Ovary (tissue), 9 donors: Measurements from ENCODE around the gene EPM2AIP1. TPM values are rescaled to one million over a fixed set of nuclear protein-coding genes. Genes with fewer than 3 reads are reported as not detected.
"Not testable (repeated sequence)": the region's sequence is repeated elsewhere in the genome, so short reads cannot be mapped to it uniquely, and the experiment has no call there.

Source experiments
- DNase-seq, 5 donors: peaks; one replicate each; pipeline ENCODE4 v3.0.0-alpha.2; 2019 to 2020
- H3K27ac ChIP-seq, 2 donors: fragments of 200-600 bp; one replicate each; pipeline versions ENCODE4 v1.5.1 to v1.8.0; 2019 to 2022
- H3K27me3 ChIP-seq: fragments of 200-600 bp; one replicate; pipeline ENCODE4 v1.8.0; 2022
- H3K36me3 ChIP-seq: fragments of 200-600 bp; sonication (generic); one replicate; pipeline ENCODE4 v1.5.1; 2019
- H3K4me1 ChIP-seq: one replicate; pipeline ENCODE4 v1.8.1; 2013; ENCODE audit warnings: mild to moderate bottlenecking, moderate library complexity; ENCODE audit not compliant: insufficient read depth
- H3K4me3 ChIP-seq: fragments of 200-600 bp; sonication (generic); one replicate; pipeline ENCODE4 v1.5.1; 2017
- H3K9me3 ChIP-seq, 2 donors: fragments of 200-600 bp in 1 of 2; sonication (generic) in 1 of 2; one replicate each; pipeline versions ENCODE4 v1.5.1 to v1.8.1; 2013 to 2019; ENCODE audit warnings: mild to moderate bottlenecking in 1 of 2, moderate library complexity in 1 of 2
- CTCF ChIP-seq, 3 donors: fragments of 450-650 bp in 2 of 3; fragments of 200-600 bp in 1 of 3; IDR thresholded peaks; one replicate each; pipeline versions ENCODE4 v1.5.1 to v1.8.0; 2016 to 2022; ENCODE audit warnings: antibody characterized with exemption in 3 of 3, mild to moderate bottlenecking in 1 of 3
- EP300 ChIP-seq: sonication (generic); formaldehyde crosslinking; IDR thresholded peaks from one replicate; pipeline ENCODE4 v1.6.1; 2017; ENCODE audit warnings: antibody characterized with exemption
- POLR2A ChIP-seq: fragments of 450-650 bp; IDR thresholded peaks from one replicate; pipeline ENCODE4 v1.6.1; 2017; ENCODE audit warnings: antibody characterized with exemption, mild to moderate bottlenecking, moderate library complexity
- WGBS, 3 donors: extraction: QIAGEN DNeasy Blood & Tissue Kit in 1 of 3; methylation state at CpG; one replicate each; pipeline versions ENCODE4 v1.1.5 to v1.1.7; 2013 to 2017; 5-methylcytosine and 5-hydroxymethylcytosine counted together
- intact Hi-C, 4 donors: fragments of 100-400 bp; cut with DNase I; formaldehyde crosslinking; loops; one replicate each; pipeline versions ENCODE4 v1.11.0 to v1.15.1; 2022 to 2023
- polyA plus RNA-seq, 2 donors: library from polyadenylated mRNA; stranded (reverse); fragments of 200-250 nt in 1 of 2; fragments of 350-450 nt in 1 of 2; fragmentation: Illumina TruSeq in 1 of 2; extraction: RNeasy Lipid Tissue Mini Kit (QIAGEN cat#74804) in 1 of 2; gene quantifications; one replicate each; pipeline ENCODE4 v1.2.3, GENCODE V29; 2013 to 2014
- total RNA-seq, 7 donors: library from RNA; depleted of rRNA in 2 of 7; stranded (reverse); fragments of >200 nt in 2 of 7; fragmentation: NEBNext Ultra II Directional in 3 of 7; extraction: Animal tissue kit (Norgen Biotek cat#: 25700) in 3 of 7; gene quantifications; one replicate each; pipeline versions ENCODE4 v1.1.0 to v1.2.4, GENCODE V29; 2016 to 2023
- donor health status: DM: no; HTN: no; CAD: no; lungs with moderate emphysema.
- donor health status: DM: no; HTN: no; CAD: no.
- donor health status: Bipolar disorder and iron deficiency.
- donor health status: DM: yes; HTN: yes; CAD: no.
- donor health status: DM: no; HTN: no; CAD: no.
- donor health status: DM: yes; HTN: yes; CAD: no.

EPM2AIP1 gene
- total and polyA plus RNA-seq, 9 donors = 10.2 to 40.0 (median 31.8) TPM

- Histone ChIP-seq H3K27ac (no peak overlapping the region), H3K9me3 (no peaks in the 10 kb centered on the region), H3K36me3 (no peaks in the 10 kb centered on the region), H3K27me3 (no peaks in the 10 kb centered on the region), H3K4me1 (no peaks in the 10 kb centered on the region), H3K4me3 (no peak overlapping the region)
- WGBS, 3 donors = 78 to 91% (median 86%) methylated on average over 3 of the region's 3 CpGs
- no peak for DNase-seq
- intact Hi-C loops = loop anchor here (5.0 to 10.0 kb wide), 3 partner anchors 219 to 229 kb away; no protein-coding TSS in a partner anchor
- TF ChIP-seq POLR2A = no peak
- no peak for TF ChIP-seq EP300
- no peak for TF ChIP-seq CTCF (IDR thresholded peaks at IDR 0.05)
Observed at GRCh38 chr3:36956155-36956554, 36.8 kb downstream of the EPM2AIP1 start.

GRCh38 chr3:36954452-36955134 lies 38.3 kb downstream of the EPM2AIP1 start:
- no peaks in the 10 kb centered on the region for H3K9me3 ChIP-seq
- TF ChIP-seq EP300 (no peak), CTCF (IDR thresholded peaks at IDR 0.05) (no peak), POLR2A (no peak)
- intact Hi-C loops = loop anchor here (5.0 to 10.0 kb wide), 3 partner anchors 217 to 227 kb away; no protein-coding TSS in a partner anchor
- no peaks in the 10 kb centered on the region for H3K4me1 ChIP-seq
- H3K27me3 ChIP-seq = no peaks in the 10 kb centered on the region
- H3K4me3 ChIP-seq = no peak overlapping the region
- H3K27ac ChIP-seq = no peak overlapping the region
- no peak for DNase-seq
- H3K36me3 ChIP-seq = no peaks in the 10 kb centered on the region

GRCh38 chr3:36947814-36948213 lies 45.1 kb downstream of the EPM2AIP1 start:
- H3K4me1 ChIP-seq, H3K27ac ChIP-seq, H3K9me3 ChIP-seq, H3K4me3 ChIP-seq, DNase-seq, H3K27me3 ChIP-seq, H3K36me3 ChIP-seq, intact Hi-C loops: not testable (repeated sequence)
- 96 to 99% (median 97%) methylated on average over 5 of the region's 5 CpGs for WGBS, 3 donors

- Histone ChIP-seq H3K27ac (peak overlapping the region in 1 of 2 donors; percentile 75), H3K4me3 (peak overlapping the region; percentile 64), H3K4me1 (peaks cover 12% of the 10 kb centered on the region), H3K27me3 (no peaks in the 10 kb centered on the region), H3K36me3 (no peaks in the 10 kb centered on the region), H3K9me3 (no peaks in the 10 kb centered on the region)
- TF ChIP-seq CTCF (IDR thresholded peaks at IDR 0.05) (no peak), POLR2A (no peak), EP300 (no peak)
- peak in 2 of 5 donors; percentile 24 to 35 for DNase-seq
- intact Hi-C loops = no loop called here
- WGBS, 3 donors = 79 to 84% (median 79%) methylated on average over 28 of the region's 28 CpGs
Observed at GRCh38 chr3:36945333-36945980, 47.5 kb downstream of the EPM2AIP1 start.
